Brain microvascular endothelial cell (primary cell): ENCODE results near the gene MAML3.

Experiments used
- DNase-seq: peaks from one replicate; pipeline ENCODE4 v3.0.0-alpha.2; 2020
- H3K27ac ChIP-seq: fragments of 250-450 bp; sonication (Bioruptor Pico); 2 replicates; pipeline ENCODE4 v1.5.1; 2020; ENCODE audit warnings: mild to moderate bottlenecking, moderate library complexity
- H3K27me3 ChIP-seq: fragments of 250-450 bp; sonication (Bioruptor Pico); replicated peaks from 2 replicates; pipeline ENCODE4 v1.5.1; 2020; ENCODE audit warnings: mild to moderate bottlenecking
- H3K36me3 ChIP-seq: fragments of 250-450 bp; sonication (Bioruptor Pico); replicated peaks from 2 replicates; pipeline ENCODE4 v1.5.1; 2020; ENCODE audit warnings: mild to moderate bottlenecking
- H3K4me3 ChIP-seq: 2 replicates; pipeline ENCODE4 v1.5.1; 2011; ENCODE audit warnings: low read depth, mild to moderate bottlenecking, control low read depth, low read length, moderate library complexity
- in situ Hi-C: cut with HindIII; loops from 2 replicates; pipeline ENCODE4 v1.10.0; 2017; ENCODE audit warnings: low sequenced_read_pairs, low pct_ligation_motif_present
- TF ChIP-seq, protein P1 (sequence below): IDR thresholded peaks from 2 replicates; pipeline ENCODE4 v1.5.1; 2011; ENCODE audit warnings: low read depth, mild to moderate bottlenecking, moderate library complexity, low read length, control low read depth, inconsistent platforms; ENCODE audit errors: missing control alignments

MAML3 gene

DNA sequence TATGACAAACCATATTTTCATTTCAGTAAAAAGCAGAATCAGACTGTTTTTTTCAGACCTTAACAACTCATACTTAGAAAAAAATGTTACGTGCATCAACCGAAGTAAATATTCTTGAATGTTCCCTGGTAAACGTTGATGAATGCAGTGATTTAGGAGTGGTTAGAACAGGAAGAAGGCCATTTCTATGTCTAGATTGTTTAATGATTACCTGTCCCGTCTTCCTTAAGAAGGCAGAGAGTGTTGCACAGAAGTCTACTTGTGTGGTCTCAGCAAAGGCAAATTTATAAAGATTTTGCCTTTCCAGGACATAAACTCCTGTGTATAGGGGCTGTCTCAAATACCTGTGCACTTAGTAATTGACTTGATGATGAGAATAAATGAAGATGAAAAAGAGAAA lies 353.9 kb downstream of the MAML3 start:
- in situ Hi-C loops = no loop called here
- no peaks in the 10 kb centered on the region for H3K27me3 ChIP-seq
- H3K4me3 ChIP-seq = no peak overlapping the region
- H3K36me3 ChIP-seq = no peaks in the 10 kb centered on the region
- no peak overlapping the region for H3K27ac ChIP-seq
- DNase-seq = no peak
- TF ChIP-seq, protein P1, sequence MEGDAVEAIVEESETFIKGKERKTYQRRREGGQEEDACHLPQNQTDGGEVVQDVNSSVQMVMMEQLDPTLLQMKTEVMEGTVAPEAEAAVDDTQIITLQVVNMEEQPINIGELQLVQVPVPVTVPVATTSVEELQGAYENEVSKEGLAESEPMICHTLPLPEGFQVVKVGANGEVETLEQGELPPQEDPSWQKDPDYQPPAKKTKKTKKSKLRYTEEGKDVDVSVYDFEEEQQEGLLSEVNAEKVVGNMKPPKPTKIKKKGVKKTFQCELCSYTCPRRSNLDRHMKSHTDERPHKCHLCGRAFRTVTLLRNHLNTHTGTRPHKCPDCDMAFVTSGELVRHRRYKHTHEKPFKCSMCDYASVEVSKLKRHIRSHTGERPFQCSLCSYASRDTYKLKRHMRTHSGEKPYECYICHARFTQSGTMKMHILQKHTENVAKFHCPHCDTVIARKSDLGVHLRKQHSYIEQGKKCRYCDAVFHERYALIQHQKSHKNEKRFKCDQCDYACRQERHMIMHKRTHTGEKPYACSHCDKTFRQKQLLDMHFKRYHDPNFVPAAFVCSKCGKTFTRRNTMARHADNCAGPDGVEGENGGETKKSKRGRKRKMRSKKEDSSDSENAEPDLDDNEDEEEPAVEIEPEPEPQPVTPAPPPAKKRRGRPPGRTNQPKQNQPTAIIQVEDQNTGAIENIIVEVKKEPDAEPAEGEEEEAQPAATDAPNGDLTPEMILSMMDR = no peak

DNA sequence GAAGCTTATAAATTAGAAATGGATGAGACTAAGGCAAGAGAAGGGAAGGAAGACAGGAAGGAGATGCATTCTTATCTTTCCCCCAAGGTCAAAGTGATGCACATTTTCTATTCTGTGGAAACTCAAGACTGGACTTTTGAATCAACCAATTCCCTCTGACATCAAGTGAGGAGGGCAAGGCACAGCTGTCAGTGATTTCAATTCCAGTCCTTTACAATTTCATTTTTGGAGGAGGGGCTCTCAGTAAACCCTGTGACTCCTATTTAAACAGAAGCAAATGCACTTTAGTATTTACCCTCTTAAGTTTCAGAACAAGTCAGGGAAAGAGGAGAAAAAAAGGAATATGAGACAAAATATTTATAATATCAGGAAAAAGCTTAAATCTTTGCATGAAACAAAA lies 354.4 kb downstream of the MAML3 start:
- no peak for DNase-seq
- no peaks in the 10 kb centered on the region for H3K27me3 ChIP-seq
- TF ChIP-seq, protein P1 = no peak
- in situ Hi-C loops = no loop called here
- no peak overlapping the region for H3K4me3 ChIP-seq
- H3K27ac ChIP-seq = no peak overlapping the region
- no peaks in the 10 kb centered on the region for H3K36me3 ChIP-seq

DNA sequence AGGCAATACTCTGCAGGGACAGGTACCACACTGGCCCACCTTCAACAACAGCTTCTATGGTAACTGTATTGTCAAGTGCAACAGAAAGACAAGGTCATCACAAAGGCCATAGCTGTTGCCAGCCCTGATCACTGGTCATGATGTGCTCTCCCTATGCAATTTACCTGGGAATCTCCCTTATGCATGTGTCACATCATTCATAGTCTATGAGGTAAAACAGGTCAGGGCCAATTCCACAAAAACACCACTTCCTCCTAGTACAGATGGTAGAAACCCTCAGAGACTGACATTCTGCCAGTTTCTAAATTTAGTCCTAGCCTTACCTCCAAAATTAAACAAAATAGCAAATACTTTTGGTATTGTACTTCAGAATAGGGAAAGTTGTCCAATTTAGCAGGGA lies 355.5 kb downstream of the MAML3 start:
- no peak overlapping the region for H3K4me3 ChIP-seq
- TF ChIP-seq, protein P1 = no peak
- H3K27me3 ChIP-seq = no peaks in the 10 kb centered on the region
- in situ Hi-C loops = no loop called here
- H3K36me3 ChIP-seq = no peaks in the 10 kb centered on the region
- no peak overlapping the region for H3K27ac ChIP-seq
- no peak for DNase-seq

DNA sequence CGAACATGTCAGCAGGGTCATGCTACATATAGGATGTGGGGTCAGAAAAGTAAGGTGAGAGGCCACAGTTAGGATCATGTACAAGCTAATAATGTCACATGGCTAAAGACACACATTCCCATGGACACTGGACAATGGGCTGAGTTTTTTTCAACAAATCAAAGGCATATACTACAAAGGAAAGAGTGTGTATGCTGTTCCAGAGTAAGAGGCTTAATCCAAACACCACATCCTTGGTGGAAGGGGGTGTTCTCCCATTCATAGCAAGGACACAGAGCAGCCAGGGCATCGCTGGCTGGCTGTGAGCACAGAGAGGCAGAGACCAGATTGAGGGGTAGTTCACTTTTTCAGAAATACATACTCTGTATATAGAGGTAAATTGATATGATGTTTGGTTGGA lies 356.7 kb downstream of the MAML3 start:
- no peaks in the 10 kb centered on the region for H3K36me3 ChIP-seq
- TF ChIP-seq, protein P1 = no peak

DNA sequence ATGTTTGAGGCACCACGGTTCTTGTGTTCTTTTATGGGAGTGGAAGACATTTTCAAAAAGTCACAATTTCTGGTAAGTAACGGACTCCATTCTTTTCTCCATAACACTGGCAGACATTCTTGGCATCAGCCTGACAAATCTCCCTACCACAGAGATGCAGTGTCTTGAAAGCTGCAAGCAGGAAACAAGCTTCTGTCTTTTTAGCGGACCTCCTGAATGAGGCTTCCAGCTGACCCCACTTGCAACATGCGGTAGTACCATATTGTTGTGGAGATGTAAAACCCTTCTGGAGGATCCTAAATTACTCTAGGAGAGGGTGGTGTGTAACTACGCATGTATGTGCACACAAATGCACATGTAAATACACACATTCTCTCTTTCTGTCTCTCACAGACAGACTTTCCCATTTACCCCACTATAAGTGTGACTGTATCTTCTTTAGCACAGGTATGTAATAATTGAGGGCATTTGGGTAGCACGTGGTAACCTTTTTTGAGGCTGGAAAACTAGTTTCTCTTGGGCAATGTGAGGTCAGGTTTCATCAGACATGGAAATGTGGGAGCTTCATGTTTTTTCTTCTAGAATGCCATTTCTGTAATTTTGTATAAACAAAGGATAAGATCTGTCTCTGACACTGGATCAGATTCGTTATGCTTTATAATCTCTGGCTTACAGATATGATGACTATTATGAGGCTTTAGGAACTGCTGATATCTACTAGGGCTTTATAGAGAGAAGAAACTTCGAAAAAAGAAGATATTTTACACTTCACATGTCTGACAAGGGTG lies 358.3 kb downstream of the MAML3 start:
- Histone ChIP-seq H3K27me3 (no peaks in the 10 kb centered on the region), H3K4me3 (no peak overlapping the region), H3K27ac (no peak overlapping the region), H3K36me3 (no peaks in the 10 kb centered on the region)
- in situ Hi-C loops = no loop called here
- TF ChIP-seq, protein P1 = no peak
- DNase-seq = no peak

More for the DNA sequence above, 356.7 kb downstream of the MAML3 start:
- no peaks in the 10 kb centered on the region for H3K27me3 ChIP-seq
- no peak overlapping the region for H3K4me3 ChIP-seq
- in situ Hi-C loops = no loop called here
- no peak overlapping the region for H3K27ac ChIP-seq
- DNase-seq = no peak
